Loucy (cell line): ENCODE results near the gene FADS1.

ENCODE experiments used
- EZH2phosphoT487 ChIP-seq: fragments of 200-600 bp; IDR thresholded peaks from 2 replicates; pipeline ENCODE4 v1.6.1; 2018; ENCODE audit warnings: antibody characterized with exemption, mild to moderate bottlenecking, moderate library complexity, borderline replicate concordance
- TF ChIP-seq, protein P1 (sequence below): fragments of 200-600 bp; sonication (generic); conservative IDR thresholded peaks from 2 replicates; pipeline ENCODE4 v1.5.1; 2014; ENCODE audit warnings: mild to moderate bottlenecking, antibody characterized with exemption, low read length

DNA sequence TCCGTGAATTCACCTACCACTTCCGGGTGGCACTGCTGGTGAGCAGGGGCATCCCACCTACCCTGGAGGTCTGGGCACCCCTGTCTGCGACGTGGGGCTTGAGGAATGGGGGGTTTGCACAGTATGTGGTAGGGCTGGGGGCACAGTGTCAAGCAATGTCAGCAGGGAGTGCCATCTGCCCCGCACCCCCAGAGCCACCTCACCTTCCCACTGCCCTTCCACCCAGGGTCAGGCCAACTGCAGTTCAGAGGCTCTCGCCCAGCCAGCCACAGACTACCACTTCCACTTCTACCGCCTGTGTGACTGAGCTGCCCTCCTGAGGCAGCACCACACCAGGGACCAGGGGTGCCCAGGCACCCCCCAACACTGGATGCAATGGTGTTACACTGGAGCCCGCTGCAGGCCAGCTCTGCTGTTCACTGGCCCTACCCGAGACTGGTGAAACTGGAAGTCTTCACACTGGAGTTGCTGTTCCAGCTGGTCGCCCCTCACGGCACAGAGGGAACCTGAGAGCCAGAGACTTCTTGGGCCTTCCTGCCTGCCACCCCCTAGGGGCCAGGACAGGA is 30.9 kb downstream of the FADS1 start:
- TF ChIP-seq, protein P1, sequence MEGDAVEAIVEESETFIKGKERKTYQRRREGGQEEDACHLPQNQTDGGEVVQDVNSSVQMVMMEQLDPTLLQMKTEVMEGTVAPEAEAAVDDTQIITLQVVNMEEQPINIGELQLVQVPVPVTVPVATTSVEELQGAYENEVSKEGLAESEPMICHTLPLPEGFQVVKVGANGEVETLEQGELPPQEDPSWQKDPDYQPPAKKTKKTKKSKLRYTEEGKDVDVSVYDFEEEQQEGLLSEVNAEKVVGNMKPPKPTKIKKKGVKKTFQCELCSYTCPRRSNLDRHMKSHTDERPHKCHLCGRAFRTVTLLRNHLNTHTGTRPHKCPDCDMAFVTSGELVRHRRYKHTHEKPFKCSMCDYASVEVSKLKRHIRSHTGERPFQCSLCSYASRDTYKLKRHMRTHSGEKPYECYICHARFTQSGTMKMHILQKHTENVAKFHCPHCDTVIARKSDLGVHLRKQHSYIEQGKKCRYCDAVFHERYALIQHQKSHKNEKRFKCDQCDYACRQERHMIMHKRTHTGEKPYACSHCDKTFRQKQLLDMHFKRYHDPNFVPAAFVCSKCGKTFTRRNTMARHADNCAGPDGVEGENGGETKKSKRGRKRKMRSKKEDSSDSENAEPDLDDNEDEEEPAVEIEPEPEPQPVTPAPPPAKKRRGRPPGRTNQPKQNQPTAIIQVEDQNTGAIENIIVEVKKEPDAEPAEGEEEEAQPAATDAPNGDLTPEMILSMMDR, result no peak
- no peak for TF ChIP-seq EZH2phosphoT487
